ENCODE results near the gene KLHL26.

The KLHL26 gene

GRCh38 chr19:18603255-18603957, 33.4 kb upstream of the KLHL26 start:
- DNase-seq, result peak; percentile 65

DNA sequence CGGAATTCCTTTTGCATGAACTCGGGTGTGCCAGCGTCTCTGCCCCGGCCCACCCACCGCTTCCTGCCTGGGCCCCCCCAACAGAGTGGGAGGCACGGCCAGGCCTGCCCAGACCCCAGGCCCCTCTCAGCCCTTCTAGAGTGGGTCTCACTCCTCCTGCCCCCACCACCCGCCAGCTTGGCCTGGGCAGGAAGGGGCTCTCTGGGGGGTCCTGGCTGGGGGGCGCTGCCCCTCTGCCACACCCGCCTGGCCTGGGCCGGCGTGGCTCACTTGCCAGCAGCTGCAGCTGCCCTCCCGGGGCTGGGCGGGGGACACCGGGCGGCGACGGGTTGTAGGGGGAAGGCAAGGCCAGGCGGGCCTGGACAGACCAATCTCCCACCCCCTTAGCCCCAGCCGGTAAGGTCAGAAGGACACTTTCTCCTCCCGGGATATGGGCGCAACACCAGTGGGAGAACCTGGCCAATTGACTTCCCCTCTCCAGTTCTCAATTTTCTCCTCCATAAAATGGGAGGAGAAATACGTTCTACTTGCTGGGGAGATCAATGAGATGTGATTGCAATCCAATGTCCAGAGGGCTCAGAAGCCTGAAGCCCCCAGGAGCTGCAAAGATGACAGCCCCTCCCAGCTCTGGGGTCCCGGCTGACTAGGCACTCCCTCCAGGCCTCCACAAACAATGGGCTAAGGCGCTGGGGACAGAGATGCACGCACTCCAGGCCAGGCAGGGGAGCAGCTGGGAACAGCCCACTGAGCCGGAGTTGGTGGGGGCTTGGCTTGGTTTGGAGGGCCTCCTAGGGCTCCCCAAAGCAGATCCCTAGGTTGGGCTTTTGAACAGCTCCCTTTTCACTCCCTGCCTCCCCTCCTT, 32.6 kb upstream of the KLHL26 start:
- DNase-seq, result peak; percentile 39

DNA sequence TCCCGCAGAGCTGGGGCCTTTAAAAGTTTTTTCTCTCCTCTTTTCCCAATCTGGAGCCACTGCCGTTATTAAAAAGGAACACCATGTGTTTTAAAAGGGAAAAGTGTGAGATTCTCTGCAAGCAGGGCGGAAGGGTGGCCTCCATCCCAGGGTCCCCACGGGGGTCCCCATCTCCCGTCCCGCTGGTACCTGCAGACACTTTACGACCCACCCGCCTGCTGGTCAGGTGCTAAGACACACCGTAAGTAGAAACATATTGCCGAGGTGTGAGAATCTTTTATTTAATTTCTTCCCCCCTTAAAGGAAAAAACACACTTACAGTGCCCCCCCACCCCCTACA, 32.0 kb upstream of the KLHL26 start:
- DNase-seq, result no peak

DNA sequence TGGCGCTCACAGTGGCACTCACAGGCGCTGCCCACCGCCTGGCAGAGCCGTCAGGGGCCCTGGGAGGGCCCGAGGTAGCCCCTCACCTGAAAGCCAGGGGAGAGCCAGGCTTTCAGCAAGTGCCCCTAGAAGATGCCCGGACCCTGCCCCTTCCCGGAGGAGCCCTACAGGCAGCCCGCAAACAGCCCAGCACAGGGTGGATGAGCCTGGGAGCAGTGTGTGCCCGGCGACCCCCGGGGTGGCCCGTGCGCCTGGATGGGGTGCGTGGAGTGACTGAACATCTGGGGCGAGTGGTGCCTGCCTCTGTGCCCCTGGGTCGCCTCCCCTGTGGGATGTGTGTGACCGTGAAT, 31.7 kb upstream of the KLHL26 start:
- peak; percentile 25 for DNase-seq

DNA sequence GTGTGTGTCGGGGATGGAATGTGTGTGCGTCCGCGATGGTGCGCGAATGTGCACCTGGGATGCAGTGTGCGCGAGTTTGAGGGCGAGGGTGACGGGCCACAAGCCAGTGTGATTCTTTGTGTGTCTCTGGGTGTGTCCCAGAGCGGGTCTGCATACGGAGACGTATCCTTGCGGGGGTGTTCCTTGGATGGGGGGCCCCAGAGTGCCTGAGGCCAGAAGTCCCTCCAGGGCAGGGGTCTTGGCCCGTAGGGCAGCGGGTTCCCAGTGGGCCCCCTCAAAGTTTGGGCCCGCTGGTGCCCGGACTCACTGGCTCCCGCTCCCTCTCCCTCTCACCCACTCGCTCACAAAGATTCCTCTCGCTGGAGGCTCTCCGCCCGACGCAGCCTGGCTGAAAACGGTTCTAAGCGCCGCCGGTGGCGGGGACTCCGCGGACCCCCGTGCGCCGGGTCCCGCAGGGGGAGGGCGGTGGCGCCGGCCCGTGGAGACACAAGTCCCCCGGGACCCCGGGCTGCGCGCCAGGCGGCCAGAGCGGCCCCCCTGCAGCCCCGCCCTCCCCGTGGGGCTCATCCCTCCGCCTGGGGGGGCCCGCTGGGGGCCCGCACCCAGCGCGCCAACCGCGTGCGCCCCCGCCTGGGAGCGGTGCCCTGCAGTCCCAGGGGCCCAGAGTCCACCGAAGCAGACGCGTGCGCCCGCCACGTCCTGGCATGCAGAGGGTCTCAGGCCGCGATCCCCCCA, 31.1 kb upstream of the KLHL26 start:
- peak; percentile 45 for DNase-seq

DNA sequence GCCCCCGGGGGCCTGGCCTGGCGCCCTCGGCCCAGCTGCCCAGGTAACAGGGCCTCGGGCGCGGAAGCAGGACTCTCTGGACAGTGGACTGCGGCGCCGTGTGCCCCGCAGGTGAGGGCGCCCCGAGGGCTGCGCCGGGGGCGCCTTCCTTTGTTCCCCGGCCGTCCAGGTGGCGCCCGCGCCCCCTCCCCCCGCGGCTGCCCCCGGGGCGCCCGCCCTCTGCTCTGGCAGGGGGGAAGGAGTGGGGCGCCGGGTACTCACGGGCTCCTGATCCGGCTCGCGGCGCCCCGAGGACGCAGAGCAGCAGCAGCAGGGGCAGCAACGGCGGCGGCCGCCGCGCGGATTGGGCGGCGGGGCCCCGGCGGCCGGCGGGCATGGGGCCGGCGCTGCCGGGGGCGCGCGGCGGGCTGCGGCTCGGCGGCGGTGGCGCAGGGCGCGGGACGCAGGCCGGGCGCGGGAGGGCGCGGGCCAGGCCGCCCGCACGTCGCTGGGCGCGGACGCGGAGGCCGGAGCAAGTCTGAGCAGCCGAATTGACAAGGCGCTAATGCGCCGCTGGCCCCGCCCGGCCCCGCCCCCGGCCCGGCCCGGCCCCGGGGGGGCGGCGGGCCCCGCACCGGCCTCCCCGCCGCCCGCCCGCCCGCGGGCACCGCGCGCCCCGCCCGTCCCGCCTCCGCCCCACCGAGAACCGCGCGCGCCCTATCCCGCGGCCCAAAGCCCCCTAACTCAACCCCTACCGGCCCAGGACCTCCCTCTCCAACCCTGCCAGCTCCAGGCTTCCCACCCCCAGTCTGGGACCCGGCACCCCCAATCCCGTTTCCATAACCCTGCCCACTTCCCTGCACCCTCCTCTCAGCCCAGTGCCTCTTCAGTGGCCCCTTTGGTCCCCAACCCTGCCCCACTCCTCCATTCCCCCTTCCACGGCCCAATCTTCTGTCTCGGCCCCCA, 30.3 kb upstream of the KLHL26 start, which contains the start of gene CRLF1:
TSS of gene CRLF1 (minus strand) at position 519 of the 945 bp plus-strand sequence. CDS start at position 376, 143 bp downstream.
- DNase-seq, result no peak

GRCh38 chr19:18607226-18608101, 29.4 kb upstream of the KLHL26 start:
- DNase-seq, result peak; percentile 29

DNA sequence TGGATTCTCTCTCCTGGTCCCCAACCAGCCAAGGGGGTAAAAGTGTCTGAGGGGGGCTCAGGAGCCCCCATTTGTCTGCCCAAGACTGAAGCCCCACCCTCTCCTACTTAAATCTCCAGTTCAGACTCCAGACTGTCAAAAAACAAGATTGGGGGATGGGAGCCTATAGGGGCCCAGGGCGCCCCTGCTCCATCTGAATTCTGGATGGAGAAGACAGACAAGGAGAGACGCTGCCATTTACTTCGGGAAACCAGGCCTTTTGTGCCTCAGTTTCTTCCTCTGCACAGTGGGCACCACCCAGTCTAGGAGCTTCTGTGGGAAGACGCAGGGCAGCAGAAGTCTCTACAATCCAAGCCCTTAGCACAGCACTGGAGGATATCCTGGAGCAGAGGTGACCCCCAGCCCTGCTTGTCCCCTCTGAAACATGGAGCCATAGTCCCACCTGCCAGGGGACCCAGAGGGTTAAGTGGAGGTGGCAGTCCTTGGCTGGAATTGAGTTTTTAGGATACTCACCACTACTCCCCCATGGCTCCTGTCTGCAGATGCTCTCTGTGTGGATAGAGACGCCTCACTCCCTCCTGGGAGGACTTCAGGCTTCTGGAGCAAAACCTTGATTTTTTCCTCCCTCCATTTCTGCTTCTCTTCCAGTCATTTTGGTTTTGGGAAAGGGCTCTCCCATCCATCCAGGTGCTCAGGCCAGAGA, 28.6 kb upstream of the KLHL26 start:
- no peak for DNase-seq

- no peak for DNase-seq
Measured at GRCh38 chr19:18608805-18609716, 27.8 kb upstream of the KLHL26 start.

- DNase-seq, result no peak
Measured at GRCh38 chr19:18609717-18610051, 27.1 kb upstream of the KLHL26 start.

DNA sequence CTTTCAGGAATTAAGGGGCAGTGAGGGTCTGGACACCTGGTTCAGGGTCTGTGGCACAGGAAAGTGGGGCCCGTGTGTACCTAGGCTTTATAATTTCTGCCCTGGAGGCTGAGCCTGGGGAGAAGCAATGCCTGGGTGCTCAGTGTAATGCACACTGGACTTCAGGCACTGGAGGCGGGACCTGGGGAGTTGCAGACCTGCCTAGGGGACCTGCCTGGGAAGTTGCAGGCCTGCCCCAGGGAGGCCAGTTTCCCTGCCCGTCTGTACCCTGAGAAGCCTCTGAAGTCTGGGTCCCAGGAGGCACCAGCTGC, 26.6 kb upstream of the KLHL26 start:
- no peak for DNase-seq

DNA sequence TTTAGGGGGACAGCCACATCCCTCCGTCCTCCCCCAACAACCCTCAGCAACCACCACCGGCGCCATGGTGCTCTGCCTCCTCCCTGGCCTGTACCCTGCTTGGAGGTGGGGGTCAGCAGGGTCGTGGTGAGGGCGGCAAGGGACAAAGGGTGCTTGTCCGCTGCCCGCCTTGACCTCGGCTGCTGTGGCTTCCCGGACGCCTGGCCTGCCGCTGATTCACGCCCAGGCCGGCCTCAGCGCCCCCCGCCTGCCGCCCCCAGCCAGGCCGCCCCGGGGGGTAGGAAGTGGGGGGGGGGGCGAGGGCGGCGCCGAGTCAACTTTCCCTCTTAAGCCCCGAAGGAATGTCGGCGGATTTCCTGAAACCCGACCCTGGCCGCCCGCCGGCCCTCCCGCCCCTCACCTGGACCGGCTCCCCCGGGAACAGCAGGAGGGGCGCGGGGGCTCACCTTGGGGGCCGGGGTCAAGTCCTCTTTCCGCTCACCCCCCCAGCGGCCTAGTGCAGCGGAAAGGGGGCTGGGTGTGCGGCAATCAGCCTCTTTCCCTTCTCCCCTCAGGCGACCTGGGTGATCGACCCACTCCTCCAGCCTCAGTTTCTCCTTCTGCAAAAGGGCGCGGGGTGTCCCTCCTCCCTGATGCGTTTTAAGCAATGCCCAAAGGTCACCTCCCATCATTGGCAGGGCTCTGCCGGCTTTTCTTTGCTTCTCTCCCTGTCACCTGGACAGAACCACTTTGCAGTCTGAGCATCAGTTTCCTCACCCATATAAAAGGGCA, 26.1 kb upstream of the KLHL26 start:
- DNase-seq, result no peak

DNA sequence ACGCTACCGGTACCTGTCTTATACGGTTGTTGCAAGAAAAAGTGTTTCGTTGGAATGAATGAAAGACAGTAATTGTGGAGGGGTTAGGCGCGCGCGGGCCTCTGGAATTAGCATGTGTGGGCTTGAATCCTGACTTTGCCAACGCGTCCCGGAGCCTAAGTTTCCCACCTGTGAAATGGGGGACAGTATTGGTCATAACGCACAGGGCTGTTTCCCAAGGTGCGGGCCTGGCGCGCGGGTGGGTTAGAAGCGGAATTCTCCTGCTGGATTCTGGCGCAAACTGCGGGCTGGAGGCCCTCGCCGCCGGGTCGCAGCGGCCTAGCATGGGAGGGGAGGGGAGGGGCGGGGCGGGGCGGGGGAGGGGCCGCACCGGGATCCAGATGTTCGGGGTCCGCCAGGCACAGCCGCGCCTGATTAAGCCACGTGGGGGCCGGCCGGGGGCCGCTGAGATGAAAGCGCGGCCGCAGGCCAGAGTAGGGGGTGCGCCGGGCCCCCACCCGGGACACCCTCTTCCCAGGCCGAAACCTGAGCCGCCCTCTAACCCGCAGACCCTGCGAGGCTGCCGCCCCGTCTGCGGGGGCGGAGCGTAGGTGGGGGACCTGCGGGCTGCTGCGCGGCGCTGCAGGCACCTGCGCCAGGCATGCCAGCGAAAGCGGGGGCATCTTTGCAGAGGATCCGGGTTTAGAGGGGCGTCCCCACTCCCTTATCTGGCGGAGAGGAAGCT, 25.3 kb upstream of the KLHL26 start:
- DNase-seq, result peak; percentile 47

GRCh38 chr19:18612051-18612771, 24.6 kb upstream of the KLHL26 start:
- DNase-seq, result peak; percentile 70

DNA sequence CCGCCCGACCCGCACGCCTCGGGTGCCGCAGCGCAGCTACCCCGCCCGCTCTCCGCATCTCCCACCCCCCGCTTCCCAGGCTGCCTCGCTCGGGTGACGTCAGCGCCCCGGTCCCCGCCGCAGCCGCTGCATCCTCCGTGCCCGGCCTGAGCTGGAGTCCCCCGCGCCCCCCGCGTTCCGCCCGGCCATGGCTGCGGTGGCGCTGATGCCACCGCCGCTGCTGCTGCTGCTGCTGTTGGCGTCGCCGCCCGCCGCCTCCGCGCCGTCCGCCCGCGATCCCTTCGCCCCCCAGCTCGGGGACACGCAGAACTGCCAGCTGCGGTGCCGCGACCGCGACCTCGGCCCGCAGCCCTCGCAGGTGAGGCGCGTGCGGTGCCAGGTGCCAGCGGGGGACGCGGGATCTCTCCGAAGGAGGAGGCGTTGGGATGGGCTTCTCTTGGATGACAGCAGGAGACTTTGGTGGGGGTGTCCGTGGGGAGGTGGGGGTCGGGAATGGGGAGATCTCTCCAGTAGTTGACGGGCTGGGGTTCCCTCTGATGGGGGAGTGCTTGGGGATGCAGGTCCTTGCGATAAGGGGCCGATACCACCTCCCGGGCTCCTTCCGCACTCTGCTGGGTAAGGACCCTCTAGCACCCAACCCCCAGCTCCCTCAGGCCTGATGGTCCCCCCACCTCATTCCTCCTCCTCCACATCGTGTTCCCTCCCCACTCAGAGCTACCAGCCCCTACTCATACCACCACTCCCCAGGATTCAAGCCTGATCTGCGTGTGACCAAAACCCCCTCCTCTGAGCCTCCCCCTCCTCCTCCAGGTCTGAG, 23.8 kb upstream of the KLHL26 start, which contains the start of gene TMEM59L:
TSS of gene TMEM59L (plus strand) at position 99 of the 817 bp plus-strand sequence. CDS start at position 188, 89 bp downstream.
- DNase-seq, result peak; percentile 70

DNA sequence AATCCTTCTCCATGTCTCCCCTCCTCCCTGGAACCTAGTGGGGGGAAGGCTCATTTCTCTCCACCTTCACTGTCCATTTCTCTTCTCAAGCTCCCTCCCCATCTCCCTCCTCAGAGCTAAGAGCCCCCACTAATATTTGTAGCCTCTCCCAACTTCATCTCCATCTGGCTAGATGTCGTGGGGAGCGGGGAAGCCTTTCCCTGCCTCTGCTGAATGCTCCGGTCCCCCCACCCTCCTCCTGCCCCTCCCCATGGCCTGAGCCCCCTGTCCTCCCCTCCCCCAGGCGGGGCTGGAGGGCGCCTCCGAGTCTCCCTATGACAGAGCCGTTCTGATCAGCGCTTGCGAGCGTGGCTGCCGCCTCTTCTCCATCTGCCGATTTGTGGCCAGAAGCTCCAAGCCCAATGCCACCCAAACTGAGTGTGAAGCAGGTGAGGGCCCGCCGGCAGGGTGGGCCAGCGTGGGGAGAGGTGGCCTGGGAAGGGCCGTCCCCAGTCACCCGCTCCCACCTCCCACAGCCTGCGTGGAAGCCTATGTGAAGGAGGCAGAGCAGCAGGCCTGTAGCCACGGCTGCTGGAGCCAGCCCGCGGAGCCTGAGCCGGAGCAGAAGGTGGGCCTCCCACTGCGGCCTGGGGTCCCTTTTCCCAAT, 23.1 kb upstream of the KLHL26 start:
- DNase-seq, result peak; percentile 62
